NK-92 (cell line): ENCODE results near the gene CABP4.

ENCODE experiments used
- DNase-seq: peaks from one replicate; lab custom pipeline; 2025; ENCODE audit not compliant: unreplicated experiment; lab: John Stamatoyannopoulos, UW

The CABP4 gene

GRCh38 chr11:67494371-67495233 lies 39.4 kb downstream of the CABP4 start:
- no peak for DNase-seq

DNA sequence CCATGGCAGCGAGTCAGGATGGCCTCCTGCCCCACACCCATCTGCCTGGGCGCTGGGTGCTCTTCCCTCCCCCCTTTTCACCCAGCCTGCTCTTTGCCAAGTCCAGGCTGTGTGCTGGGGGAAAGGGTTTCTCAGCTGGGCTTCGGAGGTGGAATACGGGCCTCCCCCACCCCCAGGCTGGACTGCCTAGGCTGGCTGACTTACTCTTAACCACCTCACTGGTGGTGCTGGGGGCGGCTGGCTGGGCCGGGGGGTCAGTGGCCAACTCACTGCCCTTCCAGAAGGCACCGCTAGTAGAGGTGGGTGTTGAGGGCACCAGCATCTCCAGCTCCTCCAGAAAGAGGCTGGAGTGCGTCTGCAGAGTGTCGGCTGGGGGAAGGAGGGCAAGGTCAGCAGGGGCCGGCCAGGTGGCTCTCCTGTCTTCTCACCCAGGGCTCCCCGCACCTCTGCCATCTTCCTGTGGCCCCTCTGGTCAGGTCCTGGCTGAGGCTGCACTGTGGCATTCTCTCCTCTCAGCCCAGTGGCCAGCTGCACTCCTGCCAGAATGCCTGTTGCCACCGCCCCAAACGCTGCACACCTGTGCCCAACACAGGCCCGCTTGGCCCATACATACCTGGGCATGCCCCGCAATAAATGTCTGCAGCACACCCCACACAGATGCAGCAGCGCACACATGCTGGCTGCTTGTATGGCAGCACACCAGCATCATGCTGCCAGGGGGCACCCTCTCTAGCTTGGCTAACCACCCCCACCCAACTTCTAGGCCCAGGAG lies 40.3 kb downstream of the CABP4 start:
- DNase-seq, result no peak

- no peak for DNase-seq
Measured at GRCh38 chr11:67496113-67496512, 41.0 kb downstream of the CABP4 start.

DNA sequence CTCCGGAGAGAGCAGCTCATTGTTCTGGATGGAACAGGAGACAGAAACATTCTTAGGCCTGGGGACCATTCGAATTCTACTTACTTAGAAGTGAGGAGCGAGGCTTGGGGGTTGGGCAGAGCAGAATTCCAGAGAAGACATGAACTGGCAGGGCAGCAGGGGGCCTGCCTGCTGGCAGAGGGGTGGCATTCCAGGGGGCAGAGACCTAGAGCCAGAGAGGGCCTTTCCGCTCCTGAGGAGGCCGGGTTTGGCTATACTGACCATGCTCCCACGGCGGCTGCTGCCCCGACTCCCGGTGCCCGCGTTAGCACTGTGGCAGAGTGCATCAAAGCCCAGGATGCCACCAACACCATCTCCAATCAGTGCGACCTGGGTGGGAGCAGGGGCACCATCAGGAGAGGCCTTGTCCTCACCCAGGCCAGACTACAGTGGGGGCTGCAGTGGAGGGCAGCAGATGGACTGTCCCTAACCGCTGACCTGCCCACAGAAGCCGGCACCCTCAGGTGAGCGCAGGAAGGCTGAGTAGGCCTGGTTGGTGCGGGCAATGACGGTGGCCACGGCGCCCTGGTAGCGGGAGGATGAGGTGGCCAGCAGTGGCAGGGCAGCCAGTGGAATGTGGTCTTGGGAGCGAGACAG lies 42.6 kb downstream of the CABP4 start:
- DNase-seq, result no peak

DNA sequence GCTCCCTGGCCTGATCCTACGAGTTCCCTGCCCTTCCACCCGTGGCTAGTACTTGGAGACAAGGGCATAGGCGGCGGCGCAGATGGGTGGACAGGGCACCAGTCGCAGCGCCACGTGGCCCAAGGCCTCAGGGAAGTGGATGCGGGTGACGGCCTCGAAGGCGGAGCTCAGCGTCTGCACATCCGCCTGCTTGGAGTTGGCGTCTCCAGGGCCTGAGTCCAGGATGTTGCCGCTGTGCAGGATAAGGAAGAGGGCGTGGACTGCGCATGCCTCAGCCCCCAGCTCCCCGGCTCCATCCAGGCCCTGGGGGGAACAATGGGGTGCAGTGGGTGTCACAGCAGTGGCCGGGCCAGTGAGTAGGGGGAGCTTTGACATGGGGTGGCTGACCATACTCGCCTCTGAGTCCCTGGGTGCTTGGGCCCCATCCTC lies 43.4 kb downstream of the CABP4 start:
- DNase-seq, result no peak

GRCh38 chr11:67499808-67500483 lies 44.8 kb downstream of the CABP4 start:
- no peak for DNase-seq

DNA sequence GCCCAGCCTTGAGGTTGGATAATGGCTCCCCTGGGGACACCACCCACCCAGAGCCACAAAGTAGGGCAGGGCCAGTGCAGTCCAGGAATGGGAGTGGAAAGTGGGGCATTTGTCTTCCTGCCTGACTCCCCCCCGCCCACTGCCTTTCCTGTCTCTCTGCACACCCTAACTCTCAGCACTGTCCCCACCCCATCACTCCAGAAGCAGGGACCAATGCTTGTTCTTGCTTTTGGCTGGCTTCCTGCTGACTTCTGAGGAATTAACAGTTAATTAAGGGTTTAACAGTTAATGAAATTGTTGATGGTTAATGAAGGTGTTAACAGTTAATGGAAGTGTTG lies 45.3 kb downstream of the CABP4 start:
- DNase-seq, result no peak

GRCh38 chr11:67500831-67501715 lies 45.9 kb downstream of the CABP4 start:
- no peak for DNase-seq

DNA sequence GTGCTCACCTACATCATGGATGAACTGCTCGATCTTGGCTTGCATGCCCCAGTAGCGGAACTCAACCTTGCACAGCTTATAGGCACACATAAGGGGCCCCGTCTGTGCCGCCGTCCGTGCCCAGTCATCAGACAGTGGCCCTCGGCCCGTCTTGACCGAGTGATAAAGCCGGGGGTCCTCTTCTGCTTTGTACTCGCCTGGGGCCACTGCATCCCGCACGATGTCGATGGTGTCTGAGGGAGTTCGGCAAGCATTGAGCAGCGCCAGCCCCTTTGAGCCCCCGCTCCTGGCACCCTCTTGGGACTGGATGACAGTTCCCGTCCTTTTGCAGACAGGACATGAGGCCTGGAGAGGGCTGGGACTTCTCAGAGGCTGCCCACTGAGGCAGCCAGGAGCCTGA lies 46.7 kb downstream of the CABP4 start:
- no peak for DNase-seq

DNA sequence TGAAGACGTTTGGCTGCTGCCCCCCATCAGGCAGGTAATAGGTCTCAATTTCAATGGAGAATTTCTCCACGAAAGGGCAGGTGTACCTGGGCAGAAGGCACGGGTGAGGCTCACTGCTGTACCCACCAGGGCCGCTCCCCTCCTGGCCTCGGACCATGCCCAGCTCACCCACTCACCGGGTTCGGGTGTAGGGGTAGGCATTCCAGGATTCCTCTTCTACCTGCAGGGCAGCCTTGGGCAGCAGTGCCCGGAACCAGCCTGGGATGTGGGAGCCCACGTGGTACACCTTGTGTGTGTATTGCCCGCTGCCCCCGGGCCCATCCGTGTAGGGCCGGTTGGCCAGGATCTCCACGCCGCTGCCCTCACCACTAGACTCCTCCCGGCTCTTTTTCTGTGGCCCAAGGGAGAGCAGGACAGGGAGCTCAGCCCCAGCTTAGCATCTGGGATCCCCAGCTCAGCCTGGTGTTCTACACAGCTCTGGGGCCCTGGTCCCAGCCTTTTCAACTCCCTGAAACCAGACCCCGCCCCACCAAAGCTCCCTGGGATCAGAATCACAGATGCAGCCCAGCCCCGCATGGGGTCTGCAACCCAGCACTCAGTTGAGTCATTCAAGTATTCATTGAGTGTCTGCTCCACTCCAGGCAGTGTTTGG lies 47.3 kb downstream of the CABP4 start:
- no peak for DNase-seq

DNA sequence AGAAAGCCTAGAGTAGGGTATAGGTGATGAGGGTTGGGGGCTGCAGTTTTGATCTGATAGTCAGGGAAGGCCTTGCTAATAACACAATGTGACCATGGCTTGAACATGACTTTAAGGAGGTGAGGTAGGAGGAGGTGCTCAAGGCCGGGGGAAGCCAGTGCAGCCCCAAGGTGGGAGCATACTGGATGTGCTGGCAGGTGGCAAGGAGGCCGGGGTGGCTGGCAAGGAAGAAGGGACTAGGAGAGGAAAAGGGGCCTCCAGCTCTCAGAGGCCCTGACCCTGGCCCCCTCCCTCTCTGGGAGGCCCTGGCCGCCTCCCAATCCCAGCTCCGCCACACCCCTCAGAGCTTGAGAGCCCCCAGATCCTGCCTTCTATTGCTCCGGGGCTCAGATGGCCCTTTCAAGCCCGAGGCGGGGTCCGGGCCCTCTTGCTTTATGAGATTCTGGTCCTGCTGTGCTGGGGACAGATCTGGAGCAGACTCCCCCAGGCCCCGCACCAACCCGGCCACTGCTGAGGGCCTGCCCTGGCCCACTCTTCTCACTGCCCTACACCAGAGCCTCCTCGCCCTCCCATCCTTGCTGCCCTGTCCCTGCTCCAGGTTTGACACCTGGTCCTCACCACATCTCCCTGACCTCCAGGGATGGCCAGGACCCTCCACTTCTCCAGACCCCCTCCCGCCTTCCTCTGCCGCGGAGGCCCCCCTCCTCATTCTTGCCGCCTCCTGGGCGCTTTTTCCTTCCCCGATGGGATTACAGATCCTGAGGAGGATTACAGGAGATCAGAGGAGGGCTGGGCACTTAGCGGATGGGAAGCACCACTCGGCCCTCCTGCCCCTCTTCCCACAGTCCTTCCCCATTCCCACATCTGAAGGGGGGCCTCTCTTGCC lies 48.2 kb downstream of the CABP4 start:
- DNase-seq, result no peak

- no peak for DNase-seq
Measured at GRCh38 chr11:67504005-67504949, 49.1 kb downstream of the CABP4 start.

- DNase-seq, result no peak
Measured at GRCh38 chr11:67504950-67505581, 49.9 kb downstream of the CABP4 start, which contains the start of gene PITPNM1. Gene PITPNM1, minus strand, starts transcription at chr11:67505363. Its CDS starts 1,183 bp downstream, at chr11:67504180.

- DNase-seq, result no peak
Measured at GRCh38 chr11:67505605-67506396, 50.6 kb downstream of the CABP4 start.

- DNase-seq, result no peak
Measured at GRCh38 chr11:67506426-67507051, 51.4 kb downstream of the CABP4 start.
